ENCODE measurements around the gene HPCA.

GRCh38 chr1:32925403-32926162 is 39.3 kb downstream of the HPCA start:
- TF ChIP-seq, protein P1, sequence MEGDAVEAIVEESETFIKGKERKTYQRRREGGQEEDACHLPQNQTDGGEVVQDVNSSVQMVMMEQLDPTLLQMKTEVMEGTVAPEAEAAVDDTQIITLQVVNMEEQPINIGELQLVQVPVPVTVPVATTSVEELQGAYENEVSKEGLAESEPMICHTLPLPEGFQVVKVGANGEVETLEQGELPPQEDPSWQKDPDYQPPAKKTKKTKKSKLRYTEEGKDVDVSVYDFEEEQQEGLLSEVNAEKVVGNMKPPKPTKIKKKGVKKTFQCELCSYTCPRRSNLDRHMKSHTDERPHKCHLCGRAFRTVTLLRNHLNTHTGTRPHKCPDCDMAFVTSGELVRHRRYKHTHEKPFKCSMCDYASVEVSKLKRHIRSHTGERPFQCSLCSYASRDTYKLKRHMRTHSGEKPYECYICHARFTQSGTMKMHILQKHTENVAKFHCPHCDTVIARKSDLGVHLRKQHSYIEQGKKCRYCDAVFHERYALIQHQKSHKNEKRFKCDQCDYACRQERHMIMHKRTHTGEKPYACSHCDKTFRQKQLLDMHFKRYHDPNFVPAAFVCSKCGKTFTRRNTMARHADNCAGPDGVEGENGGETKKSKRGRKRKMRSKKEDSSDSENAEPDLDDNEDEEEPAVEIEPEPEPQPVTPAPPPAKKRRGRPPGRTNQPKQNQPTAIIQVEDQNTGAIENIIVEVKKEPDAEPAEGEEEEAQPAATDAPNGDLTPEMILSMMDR (conservative IDR thresholded peaks at IDR 0.05; ENCODE audit: low read depth, low read length) = no peak
- TF ChIP-seq BHLHE40 (IDR thresholded peaks at IDR 0.05; ENCODE audit: low read depth, low read length) = no peak
- TF ChIP-seq RFX5 (IDR thresholded peaks at IDR 0.05; ENCODE audit: low read depth, low read length) = no peak

All from IMR-90 (cell line).